K562 (cell line): ENCODE data around the gene CTDSP1. TPM values are rescaled to one million over a fixed set of nuclear protein-coding genes. Genes with fewer than 3 reads are reported as not detected.

Source experiments
- FIP1L1 ChIP-seq: fragments of 200-400 bp; formaldehyde crosslinking; IDR thresholded peaks from 2 replicates; pipeline ENCODE4 v1.6.1; 2018; ENCODE audit warnings: mild to moderate bottlenecking, low read depth, low read length; ENCODE audit not compliant: poor library complexity, severe bottlenecking
- FUS ChIP-seq: fragments of 200-400 bp; formaldehyde crosslinking; optimal IDR thresholded peaks from 2 replicates; pipeline ENCODE3; 2017; ENCODE audit warnings: low read depth, low read length
- HES1 ChIP-seq: fragments of 450-650 bp; IDR thresholded peaks from 2 replicates; pipeline ENCODE4 v1.6.1; 2016; ENCODE audit warnings: low read depth, mild to moderate bottlenecking, moderate library complexity
- HEY1 ChIP-seq: fragments of 250-450 bp; sonication (Bioruptor Pico); IDR thresholded peaks from 2 replicates; pipeline ENCODE4 v1.5.0; 2020; ENCODE audit warnings: mild to moderate bottlenecking, moderate library complexity, borderline replicate concordance
- MED1 ChIP-seq: sonication (generic); formaldehyde crosslinking; IDR thresholded peaks from 2 replicates; pipeline ENCODE4 v1.8.1; 2023; ENCODE audit warnings: missing genetic modification reagents, borderline replicate concordance
- MEF2D ChIP-seq: conservative IDR thresholded peaks from 2 replicates; pipeline ENCODE4 v1.6.1; 2016; ENCODE audit warnings: low read depth, missing genetic modification characterization, missing compliant biosample characterization
- NONO ChIP-seq, 2 experiments: fragments of 200-400 bp in 1 of 2; fragments of 450-650 bp in 1 of 2; formaldehyde crosslinking in 1 of 2; IDR thresholded peaks; 2 replicates each; pipeline ENCODE4 v1.6.1; 2017; ENCODE audit warnings: low read depth in 2 of 2, mild to moderate bottlenecking in 2 of 2, moderate library complexity in 2 of 2, low read length in 1 of 2
- POLR2B ChIP-seq: fragments of 450-650 bp; IDR thresholded peaks from 2 replicates; pipeline ENCODE4 v1.6.1; 2018; ENCODE audit warnings: low read depth; ENCODE audit not compliant: partially characterized antibody
- PREB ChIP-seq: sonication (generic); formaldehyde crosslinking; IDR thresholded peaks from 2 replicates; pipeline ENCODE4 v1.8.1; 2023; ENCODE audit warnings: mild to moderate bottlenecking, missing genetic modification reagents
- PYGO2 ChIP-seq: fragments of 450-650 bp; IDR thresholded peaks from 2 replicates; pipeline ENCODE4 v1.6.1; 2016; ENCODE audit warnings: mild to moderate bottlenecking, missing genetic modification characterization, moderate library complexity, missing compliant biosample characterization
- TEAD2 ChIP-seq: fragments of 450-650 bp; IDR thresholded peaks from 2 replicates; pipeline ENCODE4 v1.6.1; 2016; ENCODE audit warnings: missing genetic modification characterization, control low read depth, missing compliant biosample characterization
- VEZF1 ChIP-seq: fragments of 200-800 bp; sonication (Bioruptor generic); IDR thresholded peaks from 2 replicates; pipeline ENCODE4 v1.6.1; 2017; ENCODE audit warnings: missing genetic modification characterization, missing compliant biosample characterization
- XRCC3 ChIP-seq: fragments of 450-650 bp; IDR thresholded peaks from 2 replicates; pipeline ENCODE4 v1.6.1; 2017; ENCODE audit warnings: mild to moderate bottlenecking, moderate library complexity
- XRCC5 ChIP-seq: fragments of 200-400 bp; formaldehyde crosslinking; IDR thresholded peaks from 2 replicates; pipeline ENCODE4 v1.6.1; 2017; ENCODE audit warnings: low read depth, mild to moderate bottlenecking, low read length
- ZFP91 ChIP-seq: sonication (generic); formaldehyde crosslinking; IDR thresholded peaks from 2 replicates; pipeline ENCODE4 v1.8.0; 2022; ENCODE audit warnings: mild to moderate bottlenecking, missing genetic modification reagents
- ZHX1 ChIP-seq: fragments of 150-350 bp; conservative IDR thresholded peaks from 2 replicates; pipeline ENCODE4 v1.6.1; 2014; ENCODE audit warnings: low read length
- ZKSCAN3 ChIP-seq: fragments of 250-450 bp; sonication (Bioruptor Pico); IDR thresholded peaks from 2 replicates; pipeline ENCODE4 v1.4.0; 2020
- ZNF121 ChIP-seq: sonication (generic); formaldehyde crosslinking; conservative IDR thresholded peaks from 2 replicates; pipeline ENCODE4 v1.8.0; 2022; ENCODE audit warnings: missing genetic modification reagents
- ZNF668 ChIP-seq: fragments of 250-450 bp; sonication (Bioruptor Pico); IDR thresholded peaks from 2 replicates; pipeline ENCODE4 v1.8.0; 2022; ENCODE audit warnings: mild to moderate bottlenecking, inconsistent platforms
- ZNF76 ChIP-seq: fragments of 250-450 bp; sonication (Bioruptor Pico); IDR thresholded peaks from 2 replicates; pipeline ENCODE4 v1.4.0; 2020; ENCODE audit warnings: mild to moderate bottlenecking, moderate library complexity, borderline replicate concordance
- polyA plus RNA-seq, 8 experiments: library from polyadenylated mRNA; depleted of rRNA in 4 of 8; stranded (reverse) in 5 of 8; unstranded in 3 of 8; fragments of >200 nt; fragmentation: Nextera tagmentation in 2 of 8; fragmentation: Illumina TruSeq in 1 of 8; extraction: Ambion mirVana in 2 of 8; extraction: Trizol in 1 of 8; gene quantifications; 2 replicates each; pipeline versions ENCODE4 v1.2.1 to v1.2.3, GENCODE V29; 2011 to 2014; ENCODE audit warnings: inconsistent platforms in 1 of 8, missing spikeins in 1 of 8
- total RNA-seq, 7 experiments: library from RNA; depleted of rRNA in 6 of 7; stranded (reverse); fragments of >200 nt in 6 of 7; fragmentation: Illumina TruSeq in 2 of 7; extraction: Trizol in 2 of 7; gene quantifications; 2 replicates each; pipeline versions ENCODE4 v1.2.1 to v1.2.3, GENCODE V29; 2011 to 2021; ENCODE audit warnings: low replicate concordance in 1 of 7

The CTDSP1 gene
- total and polyA plus RNA-seq, 9 of the 15 experiments (the other 6 are each of a cell fraction or from before 2014, with no cell fraction given), result 2.4 to 74.8 (median 45.8) TPM

GRCh38 chr2:218422403-218423086 is 22.9 kb downstream of the CTDSP1 start (continued):
- TF ChIP-seq FIP1L1 (no peak), ZNF76 (CRISPR knock-in tag) (no peak), MEF2D (tag) (no peak), TEAD2 (no peak), FUS (no peak), XRCC5 (no peak), NONO (IDR thresholded peaks at IDR 0.05; ENCODE audit: low read depth in 2 of 2, low read length in 1 of 2) (no peak), MED1 (CRISPR knock-in tag) (no peak), HEY1 (no peak), PYGO2 (tag) (no peak), PREB (CRISPR knock-in tag) (no peak), ZKSCAN3 (no peak), VEZF1 (CRISPR knock-in tag) (0 out of 2 replicates have a peak, but pooled peaks have one; percentile 22), XRCC3 (no peak), ZNF121 (CRISPR knock-in tag) (no peak), ZHX1 (no peak), ZNF668 (CRISPR knock-in tag) (no peak), HES1 (no peak), POLR2B (no peak), ZFP91 (CRISPR knock-in tag) (no peak)
